K562 (cell line): ENCODE data around the gene ALG12. TPM values are rescaled to one million over a fixed set of nuclear protein-coding genes. Genes with fewer than 3 reads are reported as not detected.

Experiments
- ATAC-seq: fragments of 200-7000 bp; cut with Tn5 transposase; 3 replicates; pipeline ENCODE4 v1.9.1; 2020; ENCODE audit warnings: moderate library complexity
- BruUV-seq: library from RNA; stranded (reverse); fragments of 400-500 nt; replicated peaks from 2 replicates; lab custom pipeline; 2021; lab: Mats Ljungman, UMichigan
- CTCF ChIA-PET: fragments of 300-600 bp; formaldehyde crosslinking; extraction: SDS; loops from one replicate; lab custom pipeline; 2021; ENCODE audit warnings: low intra/inter-chr PET ratio; lab: Yijun Ruan, JAX
- POLR2A ChIA-PET: fragments of 300-600, 350-650 bp; sonication (Branson Sonifier 250); formaldehyde crosslinking; extraction: SDS; loops from one replicate; lab custom pipeline; 2021; ENCODE audit warnings: antibody characterized with exemption, inconsistent platforms; lab: Yijun Ruan, JAX
- DNase-seq, 4 experiments: peaks; one replicate each; pipeline versions ENCODE4 v3.0.0 to v3.0.0-alpha.2; 2011 to 2018; ENCODE audit warnings: low spot score in 3 of 4, mixed read lengths in 3 of 4; ENCODE audit errors: extremely low read depth in 1 of 4
- FAIRE-seq: peaks from 2 replicates; lab custom pipeline; 2011; peaks lifted over from hg19 to GRCh38; lab: Jason Lieb, UNC
- H2AFZ ChIP-seq: 2 replicates; pipeline ENCODE4 v1.6.0; 2011; ENCODE audit warnings: low read depth, low read length, control low read depth, inconsistent platforms
- H3K27ac ChIP-seq: fragments of 200-600 bp; 3 replicates; pipeline ENCODE4 v1.8.0; 2011; ENCODE audit warnings: low read depth, mild to moderate bottlenecking, control low read depth, inconsistent platforms, low read length, moderate library complexity, mixed read lengths; ENCODE audit errors: extremely low read depth
- H3K27me3 ChIP-seq, 2 experiments: fragments of 300-600 bp in 1 of 2; 2 replicates in 1 of 2; 3 replicates in 1 of 2; pipeline versions ENCODE4 v1.6.0 to v1.8.0; 2011; ENCODE audit warnings: inconsistent platforms in 2 of 2, low read length in 2 of 2, mild to moderate bottlenecking in 1 of 2, mixed read lengths in 1 of 2, moderate library complexity in 1 of 2; ENCODE audit not compliant: control insufficient read depth in 2 of 2, insufficient read depth in 2 of 2
- H3K36me3 ChIP-seq: fragments of 300-600 bp; 3 replicates; pipeline ENCODE4 v1.8.0; 2011; ENCODE audit warnings: mild to moderate bottlenecking, low read length, inconsistent platforms; ENCODE audit not compliant: control insufficient read depth, insufficient read depth
- H3K4me1 ChIP-seq, 2 experiments: fragments of 200-600 bp in 1 of 2; replicated peaks in 1 of 2; 2 replicates in 1 of 2; 3 replicates in 1 of 2; pipeline versions ENCODE4 v1.5.1 to v1.8.0; 2011; ENCODE audit warnings: inconsistent platforms in 2 of 2, low read length in 2 of 2, mild to moderate bottlenecking in 1 of 2, mixed read lengths in 1 of 2, moderate library complexity in 1 of 2; ENCODE audit not compliant: control insufficient read depth in 2 of 2, insufficient read depth in 2 of 2
- H3K4me2 ChIP-seq: 2 replicates; pipeline ENCODE4 v1.6.1; 2011; ENCODE audit warnings: low read length, control low read depth, inconsistent platforms, mixed read lengths; ENCODE audit not compliant: insufficient read depth
- H3K4me3 ChIP-seq: fragments of 200-600 bp; sonication (generic), shearing (Covaris generic); 2 replicates; pipeline ENCODE4 v1.5.1; 2016; ENCODE audit warnings: control low read depth, inconsistent platforms
- H3K79me2 ChIP-seq: fragments of 200-600 bp; 3 replicates; pipeline ENCODE4 v1.8.0; 2011; ENCODE audit warnings: low read length, inconsistent platforms; ENCODE audit not compliant: control insufficient read depth, insufficient read depth
- H3K9ac ChIP-seq, 2 experiments: 2 replicates each; pipeline versions ENCODE4 v1.6.0 to v1.6.1; 2011; ENCODE audit warnings: low read depth in 2 of 2, low read length in 2 of 2, control low read depth in 1 of 2, inconsistent platforms in 1 of 2, mild to moderate bottlenecking in 1 of 2, mixed read lengths in 1 of 2; ENCODE audit not compliant: insufficient read depth in 1 of 2
- H3K9me1 ChIP-seq: one replicate; pipeline ENCODE4 v1.6.0; 2011; ENCODE audit warnings: inconsistent platforms, mild to moderate bottlenecking, low read length, moderate library complexity; ENCODE audit not compliant: control insufficient read depth, insufficient read depth
- H3K9me3 ChIP-seq: replicated peaks from 2 replicates; pipeline ENCODE4 v1.5.1; 2011; ENCODE audit warnings: low read depth, low read length, inconsistent platforms; ENCODE audit not compliant: control insufficient read depth, insufficient read depth
- H4K20me1 ChIP-seq: replicated peaks from 2 replicates; pipeline ENCODE4 v1.6.1; 2011; ENCODE audit warnings: low read length, inconsistent platforms, mixed read lengths; ENCODE audit not compliant: control insufficient read depth, insufficient read depth
- NFIC ChIP-seq: fragments of 450-650 bp; IDR thresholded peaks from 2 replicates; pipeline ENCODE4 v1.6.1; 2017; ENCODE audit warnings: mild to moderate bottlenecking, inconsistent platforms
- WGBS: fragments of 100-300 bp; shearing (Covaris generic); methylation state at CpG from one replicate; pipeline ENCODE4 v1.1.6; 2016; ENCODE audit warnings: low coverage, mixed read lengths; ENCODE audit not compliant: insufficient coverage; ENCODE audit errors: missing lambda C conversion rate; 5-methylcytosine and 5-hydroxymethylcytosine counted together
- in situ Hi-C: fragments of 300-500 bp; cut with MboI; formaldehyde crosslinking; loops from 4 replicates; pipeline ENCODE4 v1.15.0; 2018; ENCODE audit warnings: inconsistent platforms, mixed read lengths
- intact Hi-C: fragments of 100-400 bp; cut with micrococcal nuclease; formaldehyde crosslinking; loops from 2 replicates; pipeline ENCODE4 v1.14.2; 2022
- polyA plus RNA-seq, 8 experiments: library from polyadenylated mRNA; depleted of rRNA in 4 of 8; stranded (reverse) in 5 of 8; unstranded in 3 of 8; fragments of >200 nt; fragmentation: Nextera tagmentation in 2 of 8; fragmentation: Illumina TruSeq in 1 of 8; extraction: Ambion mirVana in 2 of 8; extraction: Trizol in 1 of 8; gene quantifications; 2 replicates each; pipeline versions ENCODE4 v1.2.1 to v1.2.3, GENCODE V29; 2011 to 2014; ENCODE audit warnings: inconsistent platforms in 1 of 8, missing spikeins in 1 of 8
- total RNA-seq, 7 experiments: library from RNA; depleted of rRNA in 6 of 7; stranded (reverse); fragments of >200 nt in 6 of 7; fragmentation: Illumina TruSeq in 2 of 7; extraction: Trizol in 2 of 7; gene quantifications; 2 replicates each; pipeline versions ENCODE4 v1.2.1 to v1.2.3, GENCODE V29; 2011 to 2021; ENCODE audit warnings: low replicate concordance in 1 of 7
- TF ChIP-seq, protein P1 (sequence below), 2 experiments: fragments of 200-800 bp in 1 of 2; sonication (Bioruptor generic) in 1 of 2; sonication (generic) in 1 of 2; formaldehyde crosslinking in 1 of 2; IDR thresholded peaks in 1 of 2; conservative IDR thresholded peaks in 1 of 2; 2 replicates each; pipeline versions ENCODE4 v1.5.0 to v1.6.1; 2016 to 2020; ENCODE audit warnings: missing compliant biosample characterization in 1 of 2, missing genetic modification characterization in 1 of 2, missing genetic modification reagents in 1 of 2

The ALG12 gene
- total and polyA plus RNA-seq, 9 of the 15 experiments (the other 6 are each of a cell fraction or from before 2014, with no cell fraction given), result 0.20 to 8.5 (median 3.4) TPM

DNA sequence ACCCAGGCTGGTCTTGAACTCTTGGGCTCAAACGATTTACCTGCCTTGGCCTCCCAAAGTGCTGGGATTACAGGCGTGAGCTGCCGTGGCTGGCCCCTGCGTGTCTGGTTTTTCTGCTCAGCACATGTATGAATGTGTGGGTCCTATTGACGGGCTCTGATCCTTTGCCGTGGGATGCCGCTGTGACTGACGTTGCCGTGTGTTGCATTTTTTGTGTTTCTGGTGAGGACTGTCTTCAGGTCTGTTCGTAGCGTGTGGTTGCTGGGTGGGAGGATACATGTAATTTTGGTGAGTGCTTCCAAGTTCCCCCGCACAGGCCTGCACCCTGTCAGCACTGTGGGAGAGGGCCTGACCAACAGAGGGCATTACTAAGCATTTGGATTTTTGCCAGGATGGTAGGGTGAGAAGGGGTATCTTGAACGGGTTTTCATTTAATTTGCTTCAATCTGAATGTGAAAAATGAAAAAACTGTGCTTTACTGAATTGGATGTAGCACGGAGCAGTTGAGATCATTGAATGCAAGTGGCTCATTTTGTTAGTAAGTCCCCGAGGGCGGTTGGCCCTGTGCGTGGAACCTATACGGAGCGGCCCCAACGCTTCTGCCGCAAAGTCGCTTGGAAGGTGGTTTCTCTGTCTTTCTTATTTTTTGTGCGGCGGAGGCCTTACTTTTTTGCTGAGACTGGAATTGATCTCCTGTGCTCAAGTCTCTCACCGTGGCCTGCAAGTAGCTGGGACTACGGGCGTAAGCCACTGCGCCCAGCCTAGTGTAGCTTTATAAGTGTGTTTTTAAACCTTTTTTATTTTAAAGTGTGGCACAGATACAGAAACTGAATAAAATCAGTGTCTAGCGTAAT lies 56.4 kb downstream of the ALG12 start:
- FAIRE-seq (no peak), DNase-seq (no peak), ATAC-seq (no peak)
- BruUV-seq, result no TSS peak
- intact Hi-C loops (no loop called here), in situ Hi-C loops (no loop called here)
- peaks cover 4% of the 10 kb centered on the region for H3K9me1 ChIP-seq
- H3K27me3 ChIP-seq, result no peaks in the 10 kb centered on the region
- H3K79me2 ChIP-seq, result peaks cover 85% of the 10 kb centered on the region
- peak; percentile 72 for TF ChIP-seq NFIC
- TF ChIP-seq, protein P1, sequence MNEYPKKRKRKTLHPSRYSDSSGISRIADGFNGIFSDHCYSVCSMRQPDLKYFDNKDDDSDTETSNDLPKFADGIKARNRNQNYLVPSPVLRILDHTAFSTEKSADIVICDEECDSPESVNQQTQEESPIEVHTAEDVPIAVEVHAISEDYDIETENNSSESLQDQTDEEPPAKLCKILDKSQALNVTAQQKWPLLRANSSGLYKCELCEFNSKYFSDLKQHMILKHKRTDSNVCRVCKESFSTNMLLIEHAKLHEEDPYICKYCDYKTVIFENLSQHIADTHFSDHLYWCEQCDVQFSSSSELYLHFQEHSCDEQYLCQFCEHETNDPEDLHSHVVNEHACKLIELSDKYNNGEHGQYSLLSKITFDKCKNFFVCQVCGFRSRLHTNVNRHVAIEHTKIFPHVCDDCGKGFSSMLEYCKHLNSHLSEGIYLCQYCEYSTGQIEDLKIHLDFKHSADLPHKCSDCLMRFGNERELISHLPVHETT (CRISPR knock-in tag; conservative IDR thresholded peaks at IDR 0.05 in 1 of 2, IDR thresholded peaks at IDR 0.05 in 1 of 2), result no peak
- H3K4me1 ChIP-seq, result peaks cover 0 to 8% of the 10 kb centered on the region in 2 experiments; a peak in 3 of 5 replicates
- H3K9me3 ChIP-seq, result no peaks in the 10 kb centered on the region; the same call in 1 of the 2 replicates
- H3K9ac ChIP-seq, result no peak overlapping the region
- peaks cover 8% of the 10 kb centered on the region; the same call in 2 of the 3 replicates for H3K36me3 ChIP-seq
- H3K27ac ChIP-seq, result no peak overlapping the region
- ChIA-PET POLR2A (interaction anchor here (0.6 to 1.1 kb wide), 3 partner anchors 10 to 110 kb away, joined by 3 to 4 read pairs (median 3); no protein-coding TSS in a partner anchor), CTCF (no interaction called here)
- WGBS, result 88% methylated on average over 17 of the region's 29 CpGs
- H3K4me2 ChIP-seq, result no peak overlapping the region
- H4K20me1 ChIP-seq, result no peaks in the 10 kb centered on the region; the same call in 1 of the 2 replicates
- no peak overlapping the region for H3K4me3 ChIP-seq
- H2AFZ ChIP-seq, result no peak overlapping the region
